HG03558 (cell line): ENCODE measurements around the gene THBS1.

Source experiments
- ATAC-seq: cut with Tn5 transposase; IDR thresholded peaks from one replicate; pipeline ENCODE4 v1.9.1; 2021; ENCODE audit warnings: moderate number of reproducible peaks; ENCODE audit not compliant: unreplicated experiment; ENCODE audit errors: extremely low read depth

THBS1 gene

GRCh38 chr15:39587731-39588530, 7.1 kb downstream of the THBS1 start:
- ATAC-seq, result no peak

GRCh38 chr15:39588531-39589192, 7.8 kb downstream of the THBS1 start:
- ATAC-seq, result no peak

- no peak for ATAC-seq
These were observed 8.4 kb downstream of the THBS1 start for GRCh38 chr15:39589193-39589814.

- ATAC-seq, result no peak
These were observed 9.2 kb downstream of the THBS1 start for GRCh38 chr15:39589815-39590644.

- ATAC-seq, result no peak
These were observed 10.4 kb downstream of the THBS1 start for GRCh38 chr15:39591141-39591895.

- ATAC-seq, result no peak
These were observed 11.0 kb downstream of the THBS1 start for GRCh38 chr15:39591896-39592315.

GRCh38 chr15:39592500-39592899, 11.6 kb downstream of the THBS1 start:
- ATAC-seq, result no peak

GRCh38 chr15:39593071-39593655, 12.3 kb downstream of the THBS1 start:
- no peak for ATAC-seq

GRCh38 chr15:39593656-39594445, 13.0 kb downstream of the THBS1 start:
- ATAC-seq, result no peak

- ATAC-seq, result no peak
These were observed 13.8 kb downstream of the THBS1 start for GRCh38 chr15:39594446-39595337.

GRCh38 chr15:39595338-39596221, 14.7 kb downstream of the THBS1 start:
- ATAC-seq, result no peak

GRCh38 chr15:39596358-39597051, 15.6 kb downstream of the THBS1 start:
- ATAC-seq, result no peak

GRCh38 chr15:39597336-39597735, 16.5 kb downstream of the THBS1 start:
- ATAC-seq, result no peak

- no peak for ATAC-seq
These were observed 16.9 kb downstream of the THBS1 start for GRCh38 chr15:39597751-39598185.

GRCh38 chr15:39598186-39598850, 17.4 kb downstream of the THBS1 start:
- no peak for ATAC-seq
